Glomerular endothelial cell (primary cell): ENCODE data around the gene RPTOR. TPM values are rescaled to one million over a fixed set of nuclear protein-coding genes. Genes with fewer than 3 reads are reported as not detected.
"Not testable (repeated sequence)": the region's sequence is repeated elsewhere in the genome, so short reads cannot be mapped to it uniquely, and the experiment has no call there.

ENCODE experiments used
- DNase-seq: peaks from one replicate; pipeline ENCODE4 v3.0.0-alpha.2; 2011; ENCODE audit warnings: low read depth, low spot score; ENCODE audit errors: extremely low read depth
- total RNA-seq: library from RNA; depleted of rRNA; stranded (reverse); fragments of >200 nt; gene quantifications from 2 replicates; pipeline ENCODE4 v1.2.3, GENCODE V29; 2015

The RPTOR gene
- total RNA-seq, 1 donor from 2014 or later = 37.5 TPM

- no peak for DNase-seq
Observed at GRCh38 chr17:80864751-80865150, 320.1 kb downstream of the RPTOR start.

- DNase-seq = no peak
Observed at GRCh38 chr17:80866050-80866793, 321.6 kb downstream of the RPTOR start.

GRCh38 chr17:80868022-80868609 lies 323.5 kb downstream of the RPTOR start:
- DNase-seq = no peak

- DNase-seq = no peak
Observed at GRCh38 chr17:80869481-80870145, 325.0 kb downstream of the RPTOR start.

GRCh38 chr17:80870401-80870800 lies 325.8 kb downstream of the RPTOR start:
- DNase-seq = no peak

- no peak for DNase-seq
Observed at GRCh38 chr17:80871341-80871740, 326.7 kb downstream of the RPTOR start.

GRCh38 chr17:80872001-80872500 lies 327.4 kb downstream of the RPTOR start:
- no peak for DNase-seq

- DNase-seq = no peak
Observed at GRCh38 chr17:80872501-80873306, 328.1 kb downstream of the RPTOR start.

DNA sequence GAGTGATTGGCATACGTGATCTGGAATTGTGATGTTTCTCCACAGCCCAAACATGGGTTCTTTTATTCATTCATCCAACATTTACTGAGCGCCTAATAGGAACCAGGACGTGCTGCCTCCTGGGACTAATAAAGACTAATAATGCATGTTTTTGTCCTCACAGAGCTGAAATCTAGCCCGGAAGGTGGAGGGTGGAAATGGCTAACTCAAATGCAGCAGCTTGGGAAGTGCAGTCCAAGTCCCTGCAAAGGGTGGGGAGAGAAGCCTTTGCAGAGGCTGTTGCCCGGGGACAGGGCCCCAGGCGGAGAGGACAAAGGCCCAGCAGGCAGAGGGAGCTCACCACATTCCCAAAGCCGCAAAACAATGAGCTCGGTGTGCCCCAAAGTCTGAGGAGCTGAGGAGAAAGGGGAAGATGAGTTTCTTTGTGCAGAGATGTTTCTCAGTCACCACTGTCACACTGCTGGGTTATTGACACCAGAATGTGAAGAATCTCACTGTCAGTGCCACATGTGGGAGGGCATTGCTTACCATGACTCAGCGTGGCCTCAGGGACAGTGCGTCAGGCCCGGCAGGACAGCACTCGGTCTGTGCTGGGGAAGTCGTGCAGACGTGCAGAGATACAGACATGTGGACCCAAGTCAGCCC lies 328.8 kb downstream of the RPTOR start:
- no peak for DNase-seq

DNA sequence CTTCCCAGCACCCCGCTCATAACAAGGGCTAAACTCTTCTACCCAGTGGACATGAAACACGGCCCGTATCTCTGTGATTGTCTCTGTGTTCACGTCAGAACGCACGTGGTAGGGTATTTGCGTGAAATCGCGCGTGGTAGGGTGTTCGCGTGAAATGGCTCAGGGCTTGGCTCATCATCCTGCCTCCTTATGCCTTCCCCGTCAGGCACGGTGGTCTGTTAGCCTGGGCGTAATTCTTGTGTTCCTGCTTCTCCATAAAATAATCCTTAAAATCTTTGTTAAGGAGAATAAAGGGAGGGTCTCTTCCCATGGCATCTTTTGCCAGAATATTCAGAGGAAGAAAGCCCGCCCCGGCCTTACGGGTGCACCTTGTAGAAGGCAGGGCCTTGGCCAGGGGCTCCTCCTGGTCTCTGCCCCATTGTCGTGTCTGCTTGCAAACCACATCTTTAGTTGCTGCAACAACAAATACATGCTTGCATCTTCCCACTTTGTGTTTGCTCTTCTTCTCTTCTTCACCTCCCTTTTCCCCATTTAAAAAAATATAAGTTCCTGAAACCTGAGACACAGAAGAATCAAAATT lies 330.3 kb downstream of the RPTOR start:
- no peak for DNase-seq

DNA sequence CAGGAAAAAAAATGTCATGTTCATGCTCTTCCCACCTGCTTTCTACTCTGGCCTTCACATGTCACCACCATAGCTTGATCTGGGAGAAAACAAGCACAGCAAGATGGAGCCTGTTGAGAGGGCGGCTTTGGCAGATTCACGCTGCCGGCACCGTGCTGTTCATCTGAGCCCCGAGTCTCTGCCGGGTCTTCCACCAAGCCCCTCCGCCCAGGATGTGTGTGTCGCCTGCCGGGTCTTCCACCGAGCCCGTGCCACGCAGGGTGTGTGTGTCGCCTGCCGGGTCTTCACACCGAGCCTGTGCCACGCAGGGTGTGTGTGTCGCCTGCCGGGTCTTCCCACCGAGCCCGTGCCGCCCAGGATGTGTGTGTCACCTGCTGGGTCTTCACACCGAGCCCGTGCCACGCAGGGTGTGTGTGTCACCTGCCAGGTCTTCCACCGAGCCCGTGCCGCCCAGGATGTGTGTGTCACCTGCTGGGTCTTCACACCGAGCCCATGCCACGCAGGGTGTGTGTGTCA lies 330.9 kb downstream of the RPTOR start:
- DNase-seq = not testable (repeated sequence)

DNA sequence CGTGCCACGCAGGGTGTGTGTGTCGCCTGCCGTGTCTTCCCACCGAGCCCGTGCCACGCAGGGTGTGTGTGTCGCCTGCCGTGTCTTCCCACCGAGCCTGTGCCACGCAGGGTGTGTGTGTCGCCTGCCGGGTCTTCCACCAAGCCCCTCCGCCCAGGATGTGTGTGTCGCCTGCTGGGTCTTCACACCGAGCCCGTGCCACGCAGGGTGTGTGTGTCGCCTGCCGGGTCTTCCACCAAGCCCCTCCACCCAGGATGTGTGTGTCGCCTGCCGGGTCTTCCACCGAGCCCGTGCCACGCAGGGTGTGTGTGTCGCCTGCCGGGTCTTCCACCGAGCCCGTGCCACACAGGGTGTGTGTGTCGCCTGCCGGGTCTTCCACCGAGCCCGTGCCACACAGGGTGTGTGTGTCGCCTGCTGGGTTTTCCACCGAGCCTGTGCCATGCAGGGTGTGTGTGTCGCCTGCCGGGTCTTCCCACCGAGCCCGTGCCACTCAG lies 331.9 kb downstream of the RPTOR start:
- not testable (repeated sequence) for DNase-seq

DNA sequence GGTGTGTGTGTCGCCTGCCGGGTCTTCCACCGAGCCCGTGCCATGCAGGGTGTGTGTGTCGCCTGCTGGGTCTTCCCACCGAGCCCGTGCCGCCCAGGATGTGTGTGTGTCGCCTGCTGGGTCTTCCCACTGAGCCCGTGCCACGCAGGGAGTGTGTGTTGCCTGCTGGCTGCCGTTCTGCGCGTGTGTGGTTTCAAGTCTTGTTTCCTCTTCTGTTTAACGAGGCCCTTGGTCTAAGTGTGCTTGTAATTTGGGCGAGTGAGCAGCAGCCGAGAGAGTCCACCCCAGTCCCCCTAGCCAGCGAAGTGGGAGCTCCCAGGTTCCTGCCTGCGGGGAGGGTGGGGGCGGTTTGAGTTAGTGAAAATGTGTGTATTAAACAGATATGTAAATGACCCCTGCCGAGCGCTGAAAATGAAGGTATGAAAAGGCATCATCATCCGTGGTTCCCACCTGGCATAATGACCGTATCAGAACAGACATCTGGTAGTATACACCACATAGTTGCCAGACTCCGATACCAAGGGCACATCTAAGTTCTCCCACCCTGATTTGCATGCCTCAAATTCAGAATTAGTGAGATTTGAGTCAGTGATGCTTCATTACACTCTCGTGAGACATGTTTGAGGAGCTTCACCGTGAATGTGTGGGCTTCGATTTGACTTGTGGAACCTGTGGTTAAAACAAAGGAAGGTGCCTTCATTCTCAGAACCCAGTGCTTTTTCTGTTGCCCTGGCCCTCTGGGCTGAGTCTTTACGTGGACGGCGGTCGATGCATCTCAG lies 332.5 kb downstream of the RPTOR start:
- DNase-seq = no peak

GRCh38 chr17:80877729-80878303 lies 333.2 kb downstream of the RPTOR start:
- no peak for DNase-seq

GRCh38 chr17:80878876-80879722 lies 334.5 kb downstream of the RPTOR start:
- no peak for DNase-seq

DNA sequence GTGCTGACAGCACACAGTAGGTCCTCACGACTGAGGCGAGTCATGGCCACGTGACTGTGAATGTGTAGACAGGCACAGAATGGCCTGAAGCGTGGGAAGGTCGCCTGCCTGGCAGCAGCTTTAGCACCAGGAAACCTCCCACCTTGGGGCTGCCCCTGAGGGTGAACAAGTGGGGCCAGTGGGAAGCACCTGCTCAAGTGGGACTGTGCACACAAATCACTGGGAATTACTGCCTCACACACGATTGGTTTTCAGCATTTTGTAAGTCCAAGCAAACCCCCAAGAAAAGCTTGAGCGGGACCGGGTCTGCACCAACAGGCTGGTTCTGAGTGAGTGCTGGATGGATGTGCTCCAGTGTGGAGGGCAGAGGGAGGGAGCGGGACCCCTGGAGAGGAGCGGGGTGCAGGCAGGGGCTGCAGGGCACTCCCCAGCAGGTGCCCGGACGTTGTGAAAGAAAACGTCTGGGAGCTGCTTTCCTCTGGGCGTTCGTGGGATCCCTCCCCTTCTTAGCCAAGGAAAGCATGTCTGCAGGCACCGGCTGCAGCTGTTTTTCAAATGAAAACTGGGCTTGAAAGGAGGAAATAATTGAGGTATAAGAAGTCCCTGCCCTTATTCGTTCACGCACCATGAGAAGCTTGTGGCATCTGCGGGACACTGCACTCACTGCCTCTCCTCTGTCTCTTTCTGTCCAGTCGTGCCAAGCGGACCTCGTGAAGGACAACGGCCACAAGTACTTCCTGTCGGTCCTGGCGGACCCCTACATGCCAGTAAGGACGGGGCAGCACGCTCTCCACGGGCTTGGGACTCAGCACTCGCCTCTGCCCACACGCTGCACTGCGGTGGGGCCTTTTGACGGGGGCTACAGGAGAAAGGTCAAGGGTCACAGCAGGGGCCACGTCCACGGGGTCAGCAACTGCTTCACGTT lies 335.3 kb downstream of the RPTOR start:
- no peak for DNase-seq

DNA sequence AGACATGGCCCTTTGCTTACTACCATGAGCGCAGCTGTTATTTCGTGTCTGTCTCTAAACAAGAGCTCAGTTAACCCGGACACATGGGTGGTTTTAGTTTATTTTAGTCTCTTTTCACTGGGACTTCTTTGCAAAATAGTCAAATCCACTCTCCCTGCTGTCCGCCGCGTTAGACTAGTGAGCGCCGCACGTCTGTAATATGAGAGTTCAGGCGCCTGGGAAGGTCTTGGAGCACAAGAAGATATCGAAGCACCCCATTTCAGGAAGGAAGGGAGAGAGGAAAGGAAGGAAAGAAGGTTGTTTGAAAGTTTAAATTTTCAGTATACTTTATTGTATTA lies 336.0 kb downstream of the RPTOR start:
- DNase-seq = no peak
